Gastrocnemius medialis (tissue), 4 donors: Measurements from ENCODE around the gene DUSP19.

Experiments
- CTCF ChIP-seq, 5 experiments: fragments of 450-650 bp in 3 of 5; fragments of 200-600 bp in 2 of 5; sonication (generic) in 2 of 5; IDR thresholded peaks in 4 of 5; conservative IDR thresholded peaks in 1 of 5; 1 replicate in 4 of 5; 2 replicates in 1 of 5; pipeline ENCODE4 v1.5.1; 2016 to 2019; ENCODE audit warnings: antibody characterized with exemption in 5 of 5, mild to moderate bottlenecking in 3 of 5, moderate library complexity in 3 of 5
- POLR2A ChIP-seq, 2 donors: fragments of 450-650 bp; IDR thresholded peaks; one replicate each; pipeline ENCODE4 v1.6.1; 2017; ENCODE audit warnings: antibody characterized with exemption in 2 of 2, mild to moderate bottlenecking in 2 of 2, moderate library complexity in 2 of 2

GRCh38 chr2:183112577-183112976 is 34.0 kb downstream of the DUSP19 start:
- TF ChIP-seq CTCF (IDR thresholded peaks at IDR 0.05 in 4 of 5, conservative IDR thresholded peaks at IDR 0.05 in 1 of 5) (no peak), POLR2A (IDR thresholded peaks at IDR 0.05) (no peak)
